Suprapubic skin (tissue), 4 donors: Measurements from ENCODE around the gene VCX3B.

Experiments used
- CTCF ChIP-seq, 2 donors: fragments of 200-600 bp in 1 of 2; fragments of 450-650 bp in 1 of 2; sonication (generic) in 1 of 2; IDR thresholded peaks; one replicate each; pipeline ENCODE4 v1.5.1; 2016 to 2019; ENCODE audit warnings: antibody characterized with exemption in 2 of 2, mild to moderate bottlenecking in 1 of 2, moderate library complexity in 1 of 2
- EP300 ChIP-seq: sonication (generic); formaldehyde crosslinking; IDR thresholded peaks from one replicate; pipeline ENCODE4 v1.6.1; 2017; ENCODE audit warnings: antibody characterized with exemption
- POLR2A ChIP-seq, 2 donors: fragments of 450-650 bp; IDR thresholded peaks; one replicate each; pipeline ENCODE4 v1.6.1; 2017; ENCODE audit warnings: antibody characterized with exemption in 2 of 2, mild to moderate bottlenecking in 2 of 2, moderate library complexity in 2 of 2
- POLR2AphosphoS5 ChIP-seq, 3 donors: sonication (generic); formaldehyde crosslinking; IDR thresholded peaks; one replicate each; pipeline ENCODE4 v1.6.1; 2017; ENCODE audit warnings: antibody characterized with exemption in 3 of 3

- no peak for TF ChIP-seq POLR2A (IDR thresholded peaks at IDR 0.05)
- TF ChIP-seq CTCF (IDR thresholded peaks at IDR 0.05) = no peak
- no peak for TF ChIP-seq EP300
- no peak for TF ChIP-seq POLR2AphosphoS5 (IDR thresholded peaks at IDR 0.05)
Measured at GRCh38 chrX:8424912-8425311, 39.7 kb upstream of the VCX3B start.
